GM18873 (cell line): Measurements from ENCODE around the gene TMEM120B.
A peak's percentile ranks its signal among the peaks of the same experiment; 100 is the strongest.
"Not testable (repeated sequence)": the region's sequence is repeated elsewhere in the genome, so short reads cannot be mapped to it uniquely, and the experiment has no call there.

Source experiments
- ATAC-seq: cut with Tn5 transposase; IDR thresholded peaks from one replicate; pipeline ENCODE4 v1.9.1; 2021; ENCODE audit warnings: mild to moderate bottlenecking, moderate library complexity, moderate number of reproducible peaks; ENCODE audit not compliant: unreplicated experiment, low FRiP score

TMEM120B gene

GRCh38 chr12:121708313-121709063 lies 4.1 kb upstream of the TMEM120B start:
- ATAC-seq = no peak

- not testable (repeated sequence) for ATAC-seq
These were observed 3.5 kb upstream of the TMEM120B start for GRCh38 chr12:121709064-121709424.

GRCh38 chr12:121709478-121709961 lies 3.0 kb upstream of the TMEM120B start:
- ATAC-seq = no peak

DNA sequence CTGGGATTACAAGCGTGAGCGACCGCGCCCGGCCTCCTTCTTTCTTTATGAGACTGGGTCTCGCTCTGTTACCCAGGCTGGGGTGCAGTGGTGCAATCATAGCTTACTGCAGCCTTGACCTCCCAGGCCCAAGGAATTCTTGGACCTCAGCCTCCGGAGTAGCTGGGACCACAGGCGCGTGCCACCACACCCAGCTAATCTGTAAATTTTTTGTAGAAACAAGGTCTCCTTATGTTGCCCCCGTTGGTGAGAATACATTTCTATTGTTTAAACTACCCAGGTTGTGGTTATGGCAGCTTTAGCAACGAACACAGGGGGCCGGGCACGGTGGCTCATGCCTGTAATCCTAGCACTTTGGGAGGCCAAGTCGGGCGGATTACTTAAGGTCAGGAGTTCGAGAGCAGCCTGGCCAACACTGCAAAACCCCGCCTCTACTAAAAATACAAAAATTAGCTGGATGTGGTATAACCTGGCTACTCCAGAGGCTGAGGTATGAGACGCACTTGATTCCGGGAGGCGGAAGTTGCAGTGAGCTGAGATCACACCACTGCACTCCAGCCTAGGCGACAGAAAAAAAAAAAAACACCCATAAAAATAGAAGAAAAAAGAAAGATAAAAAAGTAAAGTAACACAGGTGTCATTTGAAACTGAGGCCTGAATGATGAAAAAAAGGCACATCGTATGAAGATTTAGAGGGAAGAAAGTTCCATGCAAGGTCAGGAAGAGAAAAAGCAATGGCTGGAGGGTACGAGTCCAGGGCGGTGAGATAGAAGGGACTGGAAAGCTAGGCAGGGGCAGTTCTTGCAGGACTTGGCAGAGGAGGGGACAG lies 977 bp upstream of the TMEM120B start:
- ATAC-seq = no peak

- peak; percentile 28 for ATAC-seq
These were observed 427 bp upstream of the TMEM120B start for GRCh38 chr12:121712190-121712460.

GRCh38 chr12:121713257-121713777 lies 765 bp downstream of the TMEM120B start:
- ATAC-seq = no peak

DNA sequence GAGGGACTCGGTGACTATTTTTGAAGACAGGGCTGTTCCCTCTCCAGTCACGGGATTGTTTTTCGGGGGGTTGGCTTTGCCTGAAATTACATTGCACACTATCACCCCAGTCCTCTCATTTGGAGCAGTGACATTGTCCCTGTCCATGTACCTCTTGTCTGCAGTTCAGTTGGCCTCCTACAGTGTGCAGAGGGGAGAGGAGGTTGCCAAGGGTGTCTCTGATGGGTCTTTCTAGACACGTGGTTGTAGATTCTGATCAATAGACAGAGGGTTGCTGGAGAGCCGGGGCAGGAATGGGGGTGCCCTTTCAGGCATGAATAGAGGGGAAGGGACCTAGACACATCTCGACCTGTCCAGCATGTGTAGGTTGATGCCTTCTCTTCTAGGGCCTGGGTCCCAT lies 1.2 kb downstream of the TMEM120B start:
- no peak for ATAC-seq

GRCh38 chr12:121715055-121715454 lies 2.5 kb downstream of the TMEM120B start:
- not testable (repeated sequence) for ATAC-seq

- ATAC-seq = no peak
These were observed 3.4 kb downstream of the TMEM120B start for GRCh38 chr12:121715862-121716435.

- no peak for ATAC-seq
These were observed 4.6 kb downstream of the TMEM120B start for GRCh38 chr12:121717041-121717699.

- ATAC-seq = no peak
These were observed 6.2 kb downstream of the TMEM120B start for GRCh38 chr12:121718653-121719239.

DNA sequence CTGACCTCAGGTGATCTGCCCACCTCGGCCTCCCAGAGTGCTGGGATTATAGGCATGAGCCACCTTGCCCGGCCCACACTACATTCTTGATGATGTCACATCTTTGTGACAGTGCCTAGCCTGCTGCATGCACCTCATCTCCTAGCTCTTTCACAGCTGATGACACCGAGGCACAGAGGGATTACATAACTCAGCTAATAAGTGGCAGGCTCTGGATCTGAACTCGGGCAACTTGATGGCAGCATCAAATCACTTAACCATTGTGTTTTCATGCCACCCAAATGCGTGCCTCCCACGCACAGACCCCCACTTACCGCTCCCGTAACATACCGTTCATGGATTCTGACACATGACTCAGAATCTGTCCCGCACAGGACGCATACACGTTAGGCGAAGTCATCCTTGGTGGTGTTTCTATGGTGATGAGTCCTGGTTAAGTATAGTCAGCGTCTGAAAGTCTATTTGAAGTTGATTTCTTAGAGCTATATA lies 7.4 kb downstream of the TMEM120B start:
- no peak for ATAC-seq

DNA sequence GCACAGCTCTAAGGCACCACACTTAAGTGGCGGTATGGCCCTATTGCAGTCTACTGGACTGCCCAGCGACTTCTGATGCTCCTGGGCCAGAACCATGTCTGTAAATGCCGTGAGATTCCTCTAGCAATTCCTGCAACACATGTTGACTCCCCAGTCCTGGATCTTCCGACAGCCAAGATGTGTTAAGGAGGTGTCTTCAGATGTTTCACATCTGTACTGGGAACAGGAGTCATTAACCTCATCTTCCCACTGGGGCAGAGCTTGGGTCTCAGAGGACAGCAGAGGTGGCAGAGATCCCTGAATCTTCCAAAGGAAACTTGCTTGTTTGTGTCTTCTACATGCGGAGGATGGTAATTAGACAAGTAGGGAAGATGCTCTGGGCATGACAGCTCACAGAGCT lies 8.2 kb downstream of the TMEM120B start:
- ATAC-seq = no peak

DNA sequence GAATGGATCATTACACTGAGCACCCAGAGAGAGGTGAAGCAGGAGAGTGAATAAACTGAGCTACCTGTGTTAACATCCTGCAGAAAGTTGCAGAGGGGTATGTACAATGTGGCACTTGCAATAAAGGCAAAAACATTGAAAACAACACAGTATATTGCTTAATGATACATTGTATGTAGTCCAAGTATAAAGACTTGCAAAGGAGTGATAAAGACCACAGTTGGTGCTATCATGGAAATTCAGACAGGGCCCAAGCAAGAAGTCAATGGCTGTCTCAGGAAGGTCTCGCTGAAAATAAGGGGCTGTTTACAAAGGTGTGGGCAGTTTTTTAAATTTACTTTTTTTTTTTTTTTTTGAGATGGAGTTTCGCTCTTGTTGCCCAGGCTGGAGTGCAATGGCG lies 10.0 kb downstream of the TMEM120B start:
- no peak for ATAC-seq

- ATAC-seq = no peak
These were observed 10.6 kb downstream of the TMEM120B start for GRCh38 chr12:121723200-121723599.

DNA sequence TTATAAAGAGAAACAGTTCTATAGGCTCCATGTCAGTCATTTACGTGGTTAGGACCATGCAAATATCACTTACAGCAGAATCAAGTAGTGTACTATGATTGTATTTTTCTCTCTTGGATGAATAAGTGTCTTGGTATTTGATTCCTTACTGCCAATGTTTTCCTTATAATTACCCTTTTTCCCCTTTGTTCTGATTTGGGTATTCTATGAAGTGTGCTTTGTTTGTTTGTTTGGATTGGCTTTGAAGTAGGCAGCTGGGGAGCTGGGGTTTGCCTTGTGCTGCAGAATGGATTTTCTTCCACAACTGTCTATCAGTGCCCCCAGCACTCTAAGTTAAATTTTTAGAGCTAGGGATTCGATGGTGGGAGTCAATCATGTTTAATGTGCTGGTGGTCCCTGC lies 12.4 kb downstream of the TMEM120B start:
- no peak for ATAC-seq

- no peak for ATAC-seq
These were observed 12.9 kb downstream of the TMEM120B start for GRCh38 chr12:121725423-121725822.

DNA sequence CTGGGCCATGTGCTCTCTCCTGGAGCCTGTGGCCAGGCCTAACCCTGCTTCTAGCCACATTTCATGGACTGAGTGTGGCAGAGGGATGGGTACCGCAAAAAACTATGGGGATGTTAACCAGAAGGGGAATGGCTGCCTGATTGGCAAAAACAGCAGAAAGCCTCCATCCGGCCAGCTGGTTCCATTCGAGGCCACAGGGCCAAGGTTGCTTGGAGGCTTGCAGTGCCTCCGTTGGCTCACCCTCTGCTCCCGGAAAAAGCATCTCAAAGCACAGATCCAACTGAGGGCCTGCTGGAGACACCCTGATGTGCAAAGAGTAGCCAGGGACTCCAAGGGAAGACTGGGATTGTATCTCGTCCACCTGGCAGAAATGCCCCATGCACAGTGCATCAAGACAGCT lies 16.5 kb downstream of the TMEM120B start:
- ATAC-seq = no peak

DNA sequence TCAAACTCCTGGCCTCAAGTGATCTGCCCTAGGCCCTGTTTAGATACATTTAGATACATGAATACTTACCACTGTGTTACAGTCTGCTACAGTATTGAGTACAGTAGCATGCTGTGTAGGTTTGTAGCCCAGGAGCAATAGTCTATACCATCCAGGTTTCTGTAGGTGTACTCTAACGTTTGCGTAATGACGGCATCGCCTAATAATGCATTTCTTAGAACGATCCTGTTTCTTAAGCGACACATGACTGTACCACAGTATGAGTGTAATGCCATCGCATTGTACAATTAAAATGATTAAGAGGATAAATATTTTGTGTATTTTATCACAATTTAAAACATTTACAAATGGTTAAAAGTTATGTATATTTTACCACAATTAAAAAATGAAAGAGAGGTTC lies 18.9 kb downstream of the TMEM120B start:
- no peak for ATAC-seq

GRCh38 chr12:121733849-121734248 lies 21.3 kb downstream of the TMEM120B start:
- no peak for ATAC-seq
